NB4 (cell line): ENCODE measurements around the gene COL9A3.

Experiments
- DNase-seq: peaks from one replicate; pipeline ENCODE4 v3.0.0; 2010; ENCODE audit warnings: low read depth
- H3K4me3 ChIP-seq: one replicate; pipeline ENCODE4 v1.5.1; 2011; ENCODE audit warnings: mild to moderate bottlenecking, low read depth, low read length, moderate library complexity
- CTCF ChIP-seq: IDR thresholded peaks from one replicate; pipeline ENCODE4 v1.5.1; 2012; ENCODE audit warnings: low read depth, low read length
- MYC ChIP-seq: IDR thresholded peaks from 2 replicates; pipeline ENCODE4 v1.6.1; 2011; ENCODE audit warnings: low read depth, low read length
- POLR2A ChIP-seq: IDR thresholded peaks from 2 replicates; pipeline ENCODE4 v1.6.1; 2011; ENCODE audit warnings: mild to moderate bottlenecking; ENCODE audit not compliant: insufficient read length; ENCODE audit errors: extremely low read depth
- TF ChIP-seq, protein P1 (sequence below): IDR thresholded peaks from 2 replicates; pipeline ENCODE4 v1.6.1; 2011; ENCODE audit warnings: low read depth, low read length

The COL9A3 gene

DNA sequence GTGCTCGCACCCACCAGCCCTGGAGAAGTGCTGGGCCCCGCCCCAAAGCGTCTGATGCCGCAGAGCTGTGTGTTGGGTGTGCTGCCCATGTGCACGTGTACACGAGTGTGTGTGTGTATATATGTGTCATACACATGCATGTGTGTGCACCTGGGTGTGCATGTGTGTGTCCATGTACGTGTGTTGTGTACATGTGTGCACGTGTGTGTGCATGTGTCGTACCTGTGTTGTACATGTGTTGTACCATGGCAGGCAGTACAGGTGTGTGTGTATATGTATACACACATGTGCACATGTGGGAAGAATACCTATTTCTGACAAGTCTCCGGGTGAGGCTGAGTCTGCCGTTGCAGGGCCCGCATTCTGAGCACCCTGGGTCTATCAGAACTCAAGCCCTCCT lies 26.8 kb upstream of the COL9A3 start:
- TF ChIP-seq, protein P1, sequence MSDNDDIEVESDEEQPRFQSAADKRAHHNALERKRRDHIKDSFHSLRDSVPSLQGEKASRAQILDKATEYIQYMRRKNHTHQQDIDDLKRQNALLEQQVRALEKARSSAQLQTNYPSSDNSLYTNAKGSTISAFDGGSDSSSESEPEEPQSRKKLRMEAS: peak; percentile 33
- TF ChIP-seq CTCF: no peak
- no peak for DNase-seq
- H3K4me3 ChIP-seq: no peak overlapping the region

DNA sequence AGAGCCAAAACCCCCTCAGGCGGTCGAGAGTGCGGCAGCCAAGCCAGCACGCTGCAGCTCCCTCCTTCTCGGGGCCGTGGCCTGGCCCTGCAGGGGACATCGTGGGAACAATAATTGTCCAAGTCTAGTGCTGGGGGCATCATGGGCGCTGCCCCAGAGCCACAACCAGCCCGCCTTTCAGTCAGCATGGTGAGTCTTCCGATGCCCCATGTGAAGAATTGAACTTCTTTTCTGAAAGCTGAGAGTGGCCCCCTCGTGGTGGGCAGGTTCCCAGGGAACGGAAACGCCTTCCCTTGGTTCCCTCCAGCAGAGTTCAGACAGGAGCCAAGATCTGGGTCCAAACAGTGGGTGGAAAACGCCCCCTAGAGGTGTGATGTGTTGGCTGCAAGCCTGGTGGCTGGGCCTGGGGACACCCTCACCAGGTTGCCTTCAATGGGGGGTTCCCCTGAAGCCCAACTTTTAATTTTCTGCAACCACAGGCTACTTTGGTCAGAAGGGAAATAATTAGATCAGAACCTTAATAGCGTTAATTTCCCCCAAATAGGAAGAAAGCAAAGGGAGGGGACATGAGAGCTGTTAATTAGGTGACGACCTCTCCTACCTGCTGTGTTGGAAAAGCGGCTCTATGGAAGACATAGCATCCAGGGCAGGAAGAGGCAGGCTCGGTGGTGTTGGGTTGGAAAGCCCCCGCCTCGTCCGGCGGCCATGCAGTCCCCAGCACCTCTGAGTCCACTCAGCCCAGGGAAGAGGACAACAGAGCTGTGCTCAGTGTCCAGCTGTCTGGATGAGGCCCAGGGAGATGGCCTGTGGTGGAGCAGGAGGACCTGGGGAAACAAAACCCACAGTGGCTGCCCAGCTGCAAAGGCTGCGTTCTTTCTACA lies 25.3 kb upstream of the COL9A3 start:
- TF ChIP-seq POLR2A: no peak
- peak; percentile 99 for TF ChIP-seq CTCF
- TF ChIP-seq, protein P1: peak; percentile 91
- TF ChIP-seq MYC: peak; percentile 93
- H3K4me3 ChIP-seq: no peak overlapping the region

DNA sequence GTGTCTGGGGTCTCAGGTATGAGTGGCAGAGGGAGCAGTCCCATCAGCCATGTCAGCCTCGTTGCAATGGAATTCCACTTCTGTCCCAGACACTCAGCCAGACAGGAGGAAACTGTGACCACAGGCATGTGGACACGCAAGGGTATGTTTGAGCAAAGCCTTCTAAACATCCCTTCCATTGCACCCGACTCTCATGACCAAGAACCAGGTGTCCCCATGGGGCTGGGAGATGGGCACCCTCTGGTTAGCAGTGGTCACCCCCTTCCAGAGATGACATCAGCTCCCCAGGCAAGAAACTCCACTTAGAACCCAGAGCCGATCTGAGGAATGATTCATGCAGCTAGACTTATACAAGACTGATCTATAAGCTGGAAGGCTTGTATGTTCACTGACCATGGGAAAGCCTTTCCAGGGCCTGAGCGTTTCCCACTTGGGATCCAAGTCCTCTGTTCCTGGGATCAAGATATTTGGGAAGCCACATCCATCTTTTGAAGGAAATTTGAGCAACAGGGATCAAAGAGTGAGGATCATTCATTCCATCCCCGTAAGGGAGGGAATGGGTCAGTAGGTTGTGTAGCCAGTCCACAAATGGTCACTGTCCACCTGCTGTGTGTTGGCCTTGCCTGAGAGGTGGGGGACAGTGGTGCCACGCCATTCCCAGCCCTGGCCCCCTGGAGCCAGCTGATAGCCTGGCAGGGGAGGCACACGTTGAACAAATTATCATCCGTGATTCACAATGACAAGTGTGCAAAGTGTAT lies 24.5 kb upstream of the COL9A3 start:
- H3K4me3 ChIP-seq: no peak overlapping the region
- no peak for DNase-seq
- TF ChIP-seq POLR2A: no peak

More for the DNA sequence above, 25.3 kb upstream of the COL9A3 start:
- peak; percentile 96 for DNase-seq

DNA sequence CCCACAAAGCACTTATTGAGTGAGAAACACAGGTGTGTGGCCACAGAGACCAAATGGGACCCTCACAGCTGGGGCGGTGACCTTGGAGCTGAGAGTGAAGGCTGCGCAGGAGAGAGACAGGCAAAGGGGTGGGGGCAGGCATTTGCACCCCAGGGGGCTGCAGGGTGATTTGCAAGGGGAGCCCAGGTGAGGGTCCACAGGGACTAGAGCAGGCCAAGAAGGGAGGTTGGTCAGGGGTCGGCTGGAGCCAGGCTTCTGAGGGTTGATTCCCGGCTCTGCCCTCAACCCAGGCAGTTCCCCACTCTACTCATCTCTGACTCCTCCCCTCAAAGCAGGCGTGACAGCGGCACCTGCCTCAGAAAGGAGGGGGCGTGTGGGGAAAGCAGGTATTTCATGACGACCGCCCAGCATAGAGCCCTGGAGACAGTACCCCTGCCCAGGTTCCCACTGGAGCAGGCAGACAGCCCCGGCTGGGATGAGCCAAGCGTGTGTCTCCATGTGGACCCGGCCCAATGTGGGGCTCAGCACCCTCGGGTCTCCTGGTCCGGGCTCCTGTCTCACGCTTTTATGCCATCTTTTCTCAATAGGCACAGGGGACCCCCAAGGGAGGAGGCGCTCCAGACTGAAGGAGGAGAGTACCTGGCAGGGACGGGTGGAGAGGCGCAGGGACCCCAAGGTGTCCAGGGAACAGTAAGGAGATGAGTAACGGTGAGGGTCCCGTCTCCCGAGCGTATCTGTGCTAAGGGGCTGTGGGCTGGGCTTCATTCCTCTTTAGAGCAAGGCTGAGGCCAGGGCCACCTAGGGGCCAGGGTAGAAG lies 23.7 kb upstream of the COL9A3 start:
- H3K4me3 ChIP-seq: no peak overlapping the region
- TF ChIP-seq CTCF (no peak), POLR2A (no peak), MYC (no peak)
- TF ChIP-seq, protein P1: no peak
- DNase-seq: no peak

- H3K4me3 ChIP-seq: no peak overlapping the region
- DNase-seq: peak; percentile 42
- TF ChIP-seq CTCF (peak; percentile 11), MYC (no peak)
Observed at GRCh38 chr20:62793757-62794006, 23.2 kb upstream of the COL9A3 start.

GRCh38 chr20:62794007-62794724 lies 22.7 kb upstream of the COL9A3 start:
- peak overlapping the region; percentile 71 for H3K4me3 ChIP-seq
- peak; percentile 99 for DNase-seq
- TF ChIP-seq, protein P1: no peak; the same call in none of the 2 replicates
- TF ChIP-seq MYC (peak; percentile 41; the same call in 1 of the 2 replicates), POLR2A (peak; percentile 95)
